ENCODE results near the gene CCDC138.

DNA sequence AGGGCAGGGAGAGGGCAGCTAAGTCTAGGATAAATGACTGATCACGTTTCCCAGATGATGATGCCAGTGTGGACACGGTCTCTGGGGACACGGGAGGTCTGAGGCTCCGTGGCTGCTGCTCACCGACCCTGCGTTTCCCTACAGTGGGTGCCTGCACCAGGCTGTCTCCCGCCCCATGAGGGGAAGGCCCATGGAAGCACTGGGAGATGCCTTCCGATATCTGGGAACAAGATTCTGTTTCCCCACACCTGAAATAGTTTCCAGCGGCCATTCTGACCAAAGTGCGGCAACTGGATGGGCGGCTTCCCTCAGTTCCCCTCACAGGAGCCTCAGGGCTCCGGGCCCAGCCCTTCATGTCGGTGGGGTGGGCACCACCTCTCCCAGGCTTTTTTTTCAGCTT lies 119.3 kb downstream of the CCDC138 start:
- TF ChIP-seq EZH2 (IDR thresholded peaks at IDR 0.05): no peak
- no peak for TF ChIP-seq POLR2AphosphoS5 (IDR thresholded peaks at IDR 0.05; ENCODE audit: borderline replicate concordance, low read depth, low read length)

Data from SK-N-MC (cell line).